GM18517 (cell line): Measurements from ENCODE around the gene CANT1.
"Not testable (repeated sequence)": the region's sequence is repeated elsewhere in the genome, so short reads cannot be mapped to it uniquely, and the experiment has no call there.

Experiments used
- ATAC-seq: cut with Tn5 transposase; IDR thresholded peaks from one replicate; pipeline ENCODE4 v1.9.1; 2021; ENCODE audit warnings: mild to moderate bottlenecking, moderate library complexity; ENCODE audit not compliant: unreplicated experiment

CANT1 gene

GRCh38 chr17:79043931-79044320, 34.4 kb upstream of the CANT1 start:
- no peak for ATAC-seq

GRCh38 chr17:79043191-79043930, 33.8 kb upstream of the CANT1 start:
- ATAC-seq = no peak

- no peak for ATAC-seq
These were observed 33.0 kb upstream of the CANT1 start for GRCh38 chr17:79042421-79043190.

- no peak for ATAC-seq
These were observed 32.3 kb upstream of the CANT1 start for GRCh38 chr17:79041723-79042420.

- no peak for ATAC-seq
These were observed 31.5 kb upstream of the CANT1 start for GRCh38 chr17:79041041-79041570.

GRCh38 chr17:79039886-79040285, 30.3 kb upstream of the CANT1 start:
- ATAC-seq = no peak

GRCh38 chr17:79039171-79039570, 29.6 kb upstream of the CANT1 start:
- no peak for ATAC-seq

- ATAC-seq = no peak
These were observed 29.1 kb upstream of the CANT1 start for GRCh38 chr17:79038545-79039135.

- ATAC-seq = no peak
These were observed 27.0 kb upstream of the CANT1 start for GRCh38 chr17:79036596-79036995.

- ATAC-seq = no peak
These were observed 26.6 kb upstream of the CANT1 start for GRCh38 chr17:79036181-79036580.

- no peak for ATAC-seq
These were observed 26.1 kb upstream of the CANT1 start for GRCh38 chr17:79035686-79036085.

- no peak for ATAC-seq
These were observed 25.4 kb upstream of the CANT1 start for GRCh38 chr17:79034931-79035485.

- no peak for ATAC-seq
These were observed 24.4 kb upstream of the CANT1 start for GRCh38 chr17:79033741-79034501.

GRCh38 chr17:79033046-79033616, 23.6 kb upstream of the CANT1 start:
- no peak for ATAC-seq

- no peak for ATAC-seq
These were observed 22.7 kb upstream of the CANT1 start for GRCh38 chr17:79031996-79032875.

- not testable (repeated sequence) for ATAC-seq
These were observed 21.1 kb upstream of the CANT1 start for GRCh38 chr17:79030636-79031035.

- no peak for ATAC-seq
These were observed 19.9 kb upstream of the CANT1 start for GRCh38 chr17:79029327-79030009.
